HG02943 (cell line): ENCODE measurements around the gene QSOX2.

Experiments
- ATAC-seq: cut with Tn5 transposase; IDR thresholded peaks from one replicate; pipeline ENCODE4 v1.9.1; 2021; ENCODE audit warnings: mild to moderate bottlenecking, low read depth, moderate library complexity; ENCODE audit not compliant: unreplicated experiment

QSOX2 gene

DNA sequence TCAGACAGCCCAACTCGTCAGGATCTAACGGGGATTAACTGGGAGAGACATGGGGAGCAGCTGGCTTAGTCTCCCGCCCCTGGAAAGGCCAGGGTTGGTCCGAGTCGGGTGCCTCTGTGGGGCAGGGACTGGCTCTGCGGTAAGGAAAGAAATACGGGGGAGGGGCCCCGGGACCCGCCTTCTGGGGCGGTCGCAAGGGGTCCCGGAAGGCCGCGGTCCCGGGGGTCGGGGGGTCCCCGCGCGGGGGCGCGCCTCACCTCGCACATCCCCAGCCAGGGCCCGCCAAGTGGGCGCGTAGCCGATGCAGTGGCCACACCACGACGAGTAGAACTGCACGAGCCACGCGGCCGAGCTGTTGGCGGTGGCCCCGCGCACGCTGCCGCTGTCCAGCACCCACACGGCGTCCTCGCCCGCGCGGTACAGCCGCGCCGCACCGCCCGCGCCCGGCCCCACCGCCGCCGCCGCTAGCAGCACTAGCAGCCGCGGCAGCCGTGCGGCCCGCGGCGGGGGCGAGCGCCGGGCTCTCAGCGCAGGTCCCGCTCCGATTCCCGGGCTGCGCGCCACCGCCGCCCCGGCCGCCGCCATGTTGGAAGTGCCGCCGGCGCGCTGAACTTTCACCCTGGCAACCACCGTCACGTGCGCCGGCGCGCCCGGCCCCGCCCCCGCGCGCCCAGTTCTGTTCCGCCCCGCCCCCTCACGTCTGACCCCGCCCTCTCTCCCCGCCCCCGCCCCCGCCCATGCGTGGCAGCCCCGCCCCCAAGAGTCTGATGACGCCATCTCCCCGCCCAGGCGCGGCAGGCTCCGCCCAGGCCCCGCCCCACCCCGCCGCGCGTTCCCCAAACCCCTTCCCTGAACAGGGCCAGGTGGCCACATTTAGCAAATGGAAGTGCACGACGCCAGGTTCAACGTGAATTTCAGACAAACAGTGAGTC lies at the start of gene QSOX2:
Gene QSOX2, minus strand, starts transcription at position 594 of the 932 bp plus-strand sequence. Its CDS starts 9 bp downstream, at position 585.
- peak; percentile 48 for ATAC-seq

- no peak for ATAC-seq
Measured at GRCh38 chr9:136295055-136295454, 49.4 kb upstream of the QSOX2 start.

DNA sequence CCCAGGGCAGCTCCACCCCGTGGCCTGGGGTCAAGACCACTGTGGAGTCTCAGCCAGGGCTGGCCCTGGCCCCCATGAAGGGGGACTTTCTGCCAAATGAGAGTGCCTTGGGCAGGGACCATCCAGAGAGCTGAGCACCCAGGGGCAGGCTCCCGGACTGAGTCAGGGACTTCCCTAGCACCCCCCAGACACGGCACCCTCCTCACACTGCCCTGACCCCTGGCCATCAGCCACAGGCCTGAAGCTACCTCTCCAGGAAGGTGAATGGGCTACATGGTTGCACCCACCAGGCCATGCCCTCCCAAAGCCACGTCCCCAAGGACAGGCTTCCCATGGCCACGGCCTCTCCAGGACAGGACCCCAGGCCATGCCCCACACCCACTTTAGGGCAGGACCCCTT lies 48.8 kb upstream of the QSOX2 start:
- ATAC-seq: no peak

- no peak for ATAC-seq
Measured at GRCh38 chr9:136293476-136294077, 48.0 kb upstream of the QSOX2 start.

DNA sequence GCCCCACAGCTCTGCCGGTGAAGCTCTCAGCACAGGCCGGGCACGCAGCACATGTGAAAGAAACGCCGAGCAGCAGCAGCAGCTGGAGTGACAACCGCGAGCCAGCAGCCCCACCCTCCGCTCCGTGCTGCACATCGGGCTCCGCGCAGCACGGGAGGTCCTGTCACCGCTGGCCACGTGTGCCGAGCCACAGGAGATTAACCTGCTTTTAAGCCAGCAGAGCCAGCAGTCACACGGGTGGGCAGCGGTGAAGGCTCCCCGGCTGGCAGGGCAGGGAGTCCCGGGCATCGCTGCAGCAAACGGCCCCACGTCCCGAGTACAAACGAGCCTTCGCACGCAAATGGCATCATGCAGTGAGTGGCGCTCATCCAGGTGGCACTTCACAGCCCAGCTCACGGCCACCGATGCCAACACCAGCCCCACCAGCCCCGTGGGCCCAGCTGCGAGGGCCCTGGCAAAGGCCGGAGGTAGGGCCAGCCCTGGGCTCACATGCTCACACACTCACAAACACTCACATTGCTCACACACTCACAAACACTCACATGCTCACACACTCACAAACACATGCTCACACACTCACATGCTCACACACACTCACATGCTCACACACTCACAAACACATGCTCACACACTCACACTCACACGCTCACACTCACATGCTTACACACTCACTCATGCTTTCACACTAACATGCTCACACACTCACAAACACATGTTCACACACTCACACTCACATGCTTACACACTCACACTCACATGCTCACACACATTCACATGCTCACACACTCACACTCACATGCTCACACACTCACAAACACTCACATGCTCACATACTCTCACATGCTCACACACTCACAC lies 47.2 kb upstream of the QSOX2 start:
- no peak for ATAC-seq

- no peak for ATAC-seq
Measured at GRCh38 chr9:136292026-136292538, 46.5 kb upstream of the QSOX2 start.

DNA sequence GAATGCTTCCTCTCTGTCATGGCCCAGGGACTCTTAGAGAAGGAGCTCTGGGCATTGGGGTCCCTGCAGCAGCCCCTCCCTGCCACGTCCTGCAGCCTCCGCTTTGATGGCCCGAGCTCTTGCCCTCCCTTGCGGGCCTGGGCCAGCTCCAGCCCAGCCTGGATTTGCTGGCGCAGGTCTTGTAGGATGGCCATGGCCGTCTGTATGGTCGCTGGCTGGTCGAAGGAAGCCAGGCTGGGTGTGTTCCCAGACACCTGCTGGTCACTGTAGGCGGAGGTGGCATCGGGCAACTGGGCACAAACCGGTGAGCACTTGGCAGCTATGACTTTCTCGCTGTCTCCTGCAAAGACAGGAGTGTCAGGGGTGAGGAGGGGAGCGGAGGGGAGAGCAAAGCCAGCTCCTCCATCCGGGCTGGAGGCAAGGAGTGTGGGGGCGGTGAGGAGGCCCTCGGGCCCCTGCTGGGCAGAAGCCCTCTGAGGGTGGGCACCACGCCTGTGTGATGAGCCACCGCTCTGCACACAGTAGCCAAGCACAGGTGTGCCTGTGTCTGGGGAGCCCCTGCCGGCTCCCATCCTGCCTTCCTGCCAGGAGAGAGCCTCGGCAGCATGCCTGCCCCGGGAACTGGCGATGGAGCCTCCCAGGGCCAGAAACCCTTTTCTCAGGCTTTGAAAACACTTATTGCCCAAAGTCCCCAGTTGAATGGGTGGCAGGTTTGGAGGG lies 45.9 kb upstream of the QSOX2 start:
- no peak for ATAC-seq

DNA sequence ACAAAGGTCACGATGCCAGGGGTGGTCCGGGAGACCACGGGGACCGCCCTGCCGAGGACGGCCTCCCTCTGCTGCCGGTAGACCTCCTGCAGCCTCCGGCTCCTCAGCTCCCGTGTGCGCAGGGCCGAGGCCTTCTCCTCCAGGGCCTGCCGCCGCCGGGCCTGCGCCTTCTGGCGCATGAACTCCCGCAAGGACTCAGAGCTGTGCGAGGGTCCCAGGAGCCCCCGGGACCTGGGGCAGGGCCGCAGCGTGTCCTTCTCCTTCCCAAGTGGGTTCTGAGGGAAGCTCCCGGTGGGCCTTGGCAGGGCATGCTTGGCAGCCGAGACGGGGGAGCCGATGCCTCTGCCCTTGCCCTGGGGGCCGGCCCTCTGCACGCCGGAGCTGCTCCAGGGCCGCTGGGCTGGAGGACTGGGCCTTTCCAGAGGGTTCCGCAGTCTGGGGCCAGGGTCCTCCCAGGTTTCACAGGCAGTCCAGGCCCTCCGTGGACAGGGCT lies 44.9 kb upstream of the QSOX2 start:
- no peak for ATAC-seq

DNA sequence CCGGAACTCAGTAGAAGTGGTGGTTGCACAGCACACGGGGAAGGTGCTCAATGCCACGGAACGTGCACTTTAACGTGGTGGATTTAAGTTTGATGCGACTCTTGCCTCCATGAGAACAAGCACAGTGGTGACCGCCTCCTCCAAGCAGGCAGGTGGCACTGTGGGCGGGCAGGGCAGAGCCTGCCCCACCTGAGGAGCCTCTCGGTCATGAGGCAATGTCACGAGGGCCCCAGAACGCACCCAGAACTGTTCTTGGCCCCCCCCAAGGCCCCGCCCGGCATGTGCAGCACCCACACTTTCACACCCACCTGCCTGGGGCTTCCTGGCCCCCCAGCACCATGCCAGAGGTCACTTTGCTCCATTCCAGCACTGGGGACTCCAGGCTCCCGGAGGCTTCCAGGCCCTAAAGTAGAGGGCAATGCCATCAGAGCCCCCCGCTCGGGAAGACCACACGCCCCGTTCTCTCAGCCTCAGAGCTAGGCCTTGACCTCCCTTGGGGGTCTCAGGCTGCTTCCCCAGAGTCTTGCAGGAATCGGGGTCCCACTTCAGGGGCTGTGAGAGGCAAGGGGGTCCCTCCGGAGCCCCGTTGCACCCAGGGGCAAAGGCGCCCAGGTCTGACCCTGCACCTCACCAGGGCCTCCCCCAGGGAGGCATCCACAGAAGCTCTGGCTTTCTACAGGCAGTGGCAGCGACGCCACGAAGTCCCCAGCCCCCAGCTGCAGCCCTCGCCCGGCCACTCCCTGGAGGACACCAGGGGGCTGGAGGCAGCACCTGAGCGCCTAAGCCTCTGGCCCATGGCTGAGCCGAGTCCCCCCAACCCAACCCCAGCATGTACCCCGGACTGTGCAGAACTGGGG lies 44.3 kb upstream of the QSOX2 start:
- ATAC-seq: no peak

DNA sequence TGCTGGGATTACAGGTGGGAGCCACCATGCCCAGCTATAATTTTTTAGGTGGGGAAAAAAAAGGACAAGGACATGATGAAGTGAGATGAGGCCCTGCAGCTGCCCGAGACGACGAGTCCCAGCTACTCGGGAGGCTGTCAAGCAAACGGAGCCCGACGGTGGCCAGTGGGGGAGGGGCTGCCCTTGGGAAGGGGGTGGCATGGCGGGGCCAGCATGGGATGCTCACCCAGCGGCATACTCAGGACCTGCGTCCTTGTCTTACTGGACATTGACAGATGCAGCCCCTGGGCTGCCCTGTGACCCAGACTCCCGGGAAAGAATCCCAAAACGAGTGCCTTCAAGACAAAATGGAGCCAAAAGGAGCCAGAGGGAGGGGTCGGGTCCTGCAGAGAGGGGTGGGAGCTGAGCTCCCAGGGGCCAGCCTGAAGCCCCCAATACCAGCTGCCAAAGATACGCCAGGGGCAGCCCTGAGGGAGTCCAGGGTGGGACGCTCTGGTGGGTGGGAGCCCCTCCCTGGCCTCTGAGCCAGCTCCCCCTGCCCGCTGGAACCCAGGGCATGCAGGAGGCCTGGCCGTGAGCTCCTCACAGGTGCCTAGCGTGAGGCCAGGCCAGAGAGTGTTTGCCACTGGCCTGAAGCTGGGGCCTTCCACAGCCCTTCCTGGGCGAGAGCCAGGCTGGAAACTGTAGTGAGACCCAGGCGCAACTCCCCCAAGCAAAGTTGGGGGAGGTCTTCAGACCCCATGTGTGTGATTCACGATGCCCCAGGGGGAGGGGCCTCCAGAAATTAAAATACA lies 42.5 kb upstream of the QSOX2 start:
- ATAC-seq: no peak

- no peak for ATAC-seq
Measured at GRCh38 chr9:136286987-136287379, 41.4 kb upstream of the QSOX2 start.

DNA sequence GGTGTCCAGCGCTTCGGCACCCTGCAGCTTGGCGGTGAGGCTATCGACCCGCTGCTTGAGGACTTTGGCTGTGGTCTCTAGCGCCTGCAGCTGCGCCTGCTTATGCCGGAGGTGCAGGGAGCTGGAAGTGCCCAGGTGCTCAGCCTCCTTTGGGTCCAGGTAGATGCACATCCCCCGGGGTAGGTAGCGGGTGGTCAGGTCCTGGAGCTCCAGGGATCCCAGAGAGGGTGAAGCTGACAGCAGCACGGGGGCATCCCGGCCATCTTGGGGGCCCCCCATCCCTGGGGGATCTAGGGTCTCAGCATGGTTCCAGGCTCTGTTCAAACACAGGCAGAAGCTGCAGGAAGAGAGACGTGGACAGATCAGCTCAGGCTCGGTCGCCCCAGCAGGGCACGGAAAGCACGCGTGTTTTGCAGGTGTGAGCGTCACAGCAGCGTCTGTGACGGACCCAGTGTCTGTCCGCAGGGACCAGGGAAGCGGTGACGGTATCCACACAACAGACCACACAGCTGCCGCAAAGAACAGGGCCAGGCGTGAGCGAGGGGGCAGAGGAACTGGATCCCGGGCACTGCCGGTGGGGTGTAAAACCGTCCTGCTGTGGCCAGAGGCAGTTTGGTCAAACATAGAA lies 40.9 kb upstream of the QSOX2 start:
- no peak for ATAC-seq

GRCh38 chr9:136285501-136286358 lies 40.1 kb upstream of the QSOX2 start:
- ATAC-seq: no peak

- no peak for ATAC-seq
Measured at GRCh38 chr9:136284951-136285350, 39.3 kb upstream of the QSOX2 start.

GRCh38 chr9:136284311-136284710 lies 38.7 kb upstream of the QSOX2 start:
- no peak for ATAC-seq

- no peak for ATAC-seq
Measured at GRCh38 chr9:136283291-136284235, 38.0 kb upstream of the QSOX2 start.
